Upper lobe of left lung (tissue), 6 donors: ENCODE results near the gene CES4A. TPM values are rescaled to one million over a fixed set of nuclear protein-coding genes. Genes with fewer than 3 reads are reported as not detected.
"Not testable (repeated sequence)": the region's sequence is repeated elsewhere in the genome, so short reads cannot be mapped to it uniquely, and the experiment has no call there.

Experiments
- ATAC-seq, 2 donors: fragments of 200-7000 bp; cut with Tn5 transposase; one replicate each; pipeline ENCODE4 v1.9.1; 2022; ENCODE audit warnings: mild to moderate bottlenecking in 2 of 2, moderate library complexity in 2 of 2; ENCODE audit not compliant: low FRiP score in 2 of 2
- DNase-seq, 2 donors: peaks; one replicate each; pipeline ENCODE4 v3.0.0-alpha.2; 2019 to 2020
- H3K27ac ChIP-seq, 4 donors: fragments of 200-600 bp; sonication (generic); one replicate each; pipeline ENCODE4 v1.5.1; 2016 to 2019
- H3K27me3 ChIP-seq, 4 donors: fragments of 200-600 bp; sonication (generic); one replicate each; pipeline ENCODE4 v1.5.1; 2017 to 2019
- H3K36me3 ChIP-seq, 4 donors: fragments of 200-600 bp; sonication (generic); one replicate each; pipeline ENCODE4 v1.5.1; 2016 to 2019
- H3K4me1 ChIP-seq, 4 donors: fragments of 200-600 bp; sonication (generic); one replicate each; pipeline ENCODE4 v1.5.1; 2018 to 2019
- H3K4me3 ChIP-seq, 4 donors: fragments of 200-600 bp; sonication (generic); one replicate each; pipeline ENCODE4 v1.5.1; 2017 to 2019; ENCODE audit warnings: mild to moderate bottlenecking in 2 of 4, moderate library complexity in 1 of 4
- H3K9me3 ChIP-seq, 4 donors: fragments of 200-600 bp; sonication (generic); one replicate each; pipeline ENCODE4 v1.5.1; 2018 to 2019
- CTCF ChIP-seq, 6 experiments: fragments of 450-650 bp in 4 of 6; fragments of 200-600 bp in 2 of 6; sonication (generic) in 2 of 6; IDR thresholded peaks; one replicate each; pipeline ENCODE4 v1.5.1; 2016 to 2019; ENCODE audit warnings: antibody characterized with exemption in 6 of 6
- EP300 ChIP-seq, 4 donors: sonication (generic); formaldehyde crosslinking; IDR thresholded peaks; one replicate each; pipeline ENCODE4 v1.5.1; 2017; ENCODE audit warnings: antibody characterized with exemption in 4 of 4, control low read depth in 2 of 4
- POLR2A ChIP-seq, 4 donors: fragments of 450-650 bp; IDR thresholded peaks; one replicate each; pipeline ENCODE4 v1.5.1; 2016 to 2017; ENCODE audit warnings: antibody characterized with exemption in 4 of 4, mild to moderate bottlenecking in 2 of 4
- POLR2AphosphoS5 ChIP-seq, 2 donors: sonication (generic); formaldehyde crosslinking; IDR thresholded peaks; one replicate each; pipeline ENCODE4 v1.5.1; 2017; ENCODE audit warnings: antibody characterized with exemption in 2 of 2
- WGBS, 2 donors: methylation state at CpG; one replicate each; pipeline ENCODE4 v1.1.5; 2017 to 2018; 5-methylcytosine and 5-hydroxymethylcytosine counted together
- total RNA-seq, 6 donors: library from RNA; depleted of rRNA in 4 of 6; stranded (reverse); fragments of >200 nt in 4 of 6; gene quantifications; one replicate each; pipeline versions ENCODE4 v1.1.0 to v1.2.1, GENCODE V29; 2016 to 2021
- donor health status: DM: no; HTN: no; CAD: no; lungs with moderate emphysema.
- donor health status: DM: no; HTN: yes; CAD: no; lungs with severe emphysema.

The CES4A gene
- total RNA-seq, 6 donors from 2014 or later, result 9.9 to 39.7 (median 20.2) TPM

DNA sequence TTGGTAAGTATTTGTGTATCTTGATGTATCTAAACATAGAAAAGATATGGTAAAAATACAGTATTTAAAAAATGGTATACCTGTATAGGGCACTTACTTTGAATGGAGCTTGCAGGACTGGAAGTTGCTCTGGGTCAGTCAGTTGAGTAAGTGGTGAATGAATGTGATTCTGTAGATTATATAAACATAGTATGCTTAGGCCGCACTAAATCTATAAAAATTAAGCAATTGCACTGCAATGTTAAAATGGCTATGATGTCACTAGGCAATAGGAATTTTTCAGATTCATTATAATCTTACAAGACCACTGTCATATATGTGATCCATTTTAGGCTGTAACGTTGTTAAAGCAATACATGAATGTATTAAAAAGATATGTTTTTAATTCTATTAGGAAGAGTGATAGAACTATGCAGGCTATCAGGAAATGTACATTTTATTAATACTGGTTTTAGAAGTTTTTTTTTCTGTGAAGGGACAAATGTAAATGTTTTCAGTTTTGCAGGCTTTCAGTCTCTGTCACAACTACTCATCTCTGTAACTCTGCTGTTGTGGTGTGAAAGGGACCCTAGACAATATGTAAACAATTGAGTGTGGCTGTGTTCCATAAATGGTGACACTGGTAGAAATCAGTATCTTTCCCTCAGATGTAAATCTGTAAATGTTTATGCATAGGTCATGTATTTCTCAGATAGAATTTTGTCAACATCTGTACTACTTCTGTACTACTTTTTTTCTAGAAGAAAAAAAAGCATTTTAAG, 51.1 kb downstream of the CES4A start:
- H3K27ac ChIP-seq, result no peak overlapping the region
- no peak for TF ChIP-seq EP300 (IDR thresholded peaks at IDR 0.05)
- TF ChIP-seq POLR2AphosphoS5 (IDR thresholded peaks at IDR 0.05), result no peak
- H3K9me3 ChIP-seq, result no peaks in the 10 kb centered on the region
- no peaks in the 10 kb centered on the region for H3K27me3 ChIP-seq
- no peak overlapping the region for H3K4me3 ChIP-seq
- ATAC-seq, result no peak
- 83 to 94% methylated on average over 2 of the region's 2 CpGs for WGBS, 2 donors
- no peak for DNase-seq
- peaks cover 0 to 27% (median 2%) of the 10 kb centered on the region in 4 donors for H3K36me3 ChIP-seq
- H3K4me1 ChIP-seq, result peaks cover 0 to 12% (median 9%) of the 10 kb centered on the region in 4 donors

DNA sequence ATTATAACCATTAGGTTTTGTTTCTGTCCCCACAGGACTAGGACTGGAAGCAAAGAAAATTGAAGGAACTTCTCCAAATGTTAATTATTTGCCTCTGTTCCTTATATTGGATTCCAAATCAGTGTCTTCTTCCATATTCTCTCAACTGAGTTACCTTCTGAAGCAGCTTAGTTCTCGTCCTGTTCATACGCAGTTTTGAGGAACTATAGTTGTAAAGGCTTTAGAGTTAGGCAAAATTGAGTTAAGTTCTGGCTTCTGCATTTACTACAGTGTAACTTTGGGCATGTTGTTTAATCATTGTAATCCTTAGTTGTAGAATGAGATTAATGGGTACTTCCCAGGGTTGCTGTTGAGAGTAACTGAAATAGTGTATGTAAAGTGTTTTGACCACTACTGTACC, 51.8 kb downstream of the CES4A start:
- Histone ChIP-seq H3K36me3 (peaks cover 0 to 27% (median 2%) of the 10 kb centered on the region in 4 donors), H3K27me3 (no peaks in the 10 kb centered on the region), H3K4me3 (no peak overlapping the region), H3K27ac (no peak overlapping the region), H3K9me3 (no peaks in the 10 kb centered on the region), H3K4me1 (peaks cover 0 to 5% (median 1%) of the 10 kb centered on the region in 4 donors)
- TF ChIP-seq POLR2A (IDR thresholded peaks at IDR 0.05) (no peak), CTCF (IDR thresholded peaks at IDR 0.05) (no peak), EP300 (IDR thresholded peaks at IDR 0.05) (no peak), POLR2AphosphoS5 (IDR thresholded peaks at IDR 0.05) (no peak)
- WGBS, 2 donors, result 57 to 72% methylated on average over 2 of the region's 2 CpGs
- ATAC-seq (no peak), DNase-seq (no peak)

- Histone ChIP-seq H3K9me3 (no peaks in the 10 kb centered on the region), H3K27ac (no peak overlapping the region), H3K36me3 (peaks cover 0 to 29% (median 2%) of the 10 kb centered on the region in 4 donors), H3K27me3 (no peaks in the 10 kb centered on the region), H3K4me1 (no peaks in the 10 kb centered on the region), H3K4me3 (no peak overlapping the region)
- TF ChIP-seq CTCF (IDR thresholded peaks at IDR 0.05), result no peak
- TF ChIP-seq EP300 (IDR thresholded peaks at IDR 0.05), result no peak
- TF ChIP-seq POLR2AphosphoS5 (IDR thresholded peaks at IDR 0.05), result no peak
- no peak for TF ChIP-seq POLR2A (IDR thresholded peaks at IDR 0.05)
- DNase-seq, result no peak
- no peak for ATAC-seq
- WGBS, 2 donors, result 84 to 95% methylated on average over 2 of the region's 2 CpGs
Observed at GRCh38 chr16:67040906-67041305, 52.5 kb downstream of the CES4A start.

- ATAC-seq, H3K27me3 ChIP-seq, DNase-seq, H3K27ac ChIP-seq, H3K4me3 ChIP-seq, H3K9me3 ChIP-seq, H3K4me1 ChIP-seq: not testable (repeated sequence)
- H3K36me3 ChIP-seq, result peaks cover 0 to 34% (median 5%) of the 10 kb centered on the region in 4 donors
- 97 to 98% methylated on average over 4 of the region's 4 CpGs for WGBS, 2 donors
Observed at GRCh38 chr16:67041520-67041919, 53.1 kb downstream of the CES4A start.

DNA sequence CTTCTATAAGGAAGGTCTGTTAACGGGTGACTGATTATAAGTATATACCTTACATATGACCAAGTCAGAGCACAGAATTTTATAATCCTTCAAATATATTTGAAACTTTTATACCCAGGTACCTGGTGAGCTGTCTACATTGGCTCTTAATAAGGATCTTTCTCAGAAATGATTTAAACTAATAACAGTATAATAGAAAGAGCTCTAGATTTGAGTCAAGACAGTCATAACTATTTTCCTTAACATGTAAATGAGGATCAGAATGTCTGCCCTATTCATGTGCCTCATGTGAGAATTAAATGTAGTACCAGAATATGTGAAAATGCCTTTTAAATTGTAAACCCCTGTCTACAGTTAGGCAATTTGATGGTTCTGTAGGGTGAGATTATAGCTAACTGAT, 55.0 kb downstream of the CES4A start:
- H3K27me3 ChIP-seq, result no peaks in the 10 kb centered on the region
- no peak overlapping the region for H3K4me3 ChIP-seq
- no peak for TF ChIP-seq EP300 (IDR thresholded peaks at IDR 0.05)
- TF ChIP-seq POLR2AphosphoS5 (IDR thresholded peaks at IDR 0.05), result no peak
- TF ChIP-seq CTCF (IDR thresholded peaks at IDR 0.05), result no peak
- TF ChIP-seq POLR2A (IDR thresholded peaks at IDR 0.05), result no peak
- no peaks in the 10 kb centered on the region for H3K9me3 ChIP-seq
- H3K27ac ChIP-seq, result no peak overlapping the region
- DNase-seq (no peak), ATAC-seq (no peak)
- no peaks in the 10 kb centered on the region for H3K4me1 ChIP-seq
- H3K36me3 ChIP-seq, result peaks cover 0 to 36% (median 4%) of the 10 kb centered on the region in 4 donors
- 90 to 96% methylated on average over 1 of the region's 1 CpG for WGBS, 2 donors

DNA sequence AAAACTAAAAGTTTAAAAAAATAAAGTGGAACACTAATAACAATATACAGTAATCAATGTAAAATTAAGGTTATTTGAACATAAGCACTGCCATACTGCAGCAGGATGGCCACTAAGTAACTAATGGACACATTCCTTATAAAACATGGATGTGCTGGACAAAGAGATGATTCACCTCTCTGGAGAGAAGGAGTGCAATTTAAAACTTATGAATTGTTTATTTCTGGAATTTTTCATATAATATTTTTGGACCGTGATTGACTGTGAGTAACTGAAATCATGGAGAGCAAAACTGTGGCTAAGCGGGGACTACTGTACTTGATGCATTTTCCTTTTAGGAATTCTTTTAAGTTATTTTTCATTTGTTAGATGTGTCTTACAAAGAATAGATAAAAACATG, 62.4 kb downstream of the CES4A start:
- TF ChIP-seq CTCF (IDR thresholded peaks at IDR 0.05), result no peak
- TF ChIP-seq POLR2AphosphoS5 (IDR thresholded peaks at IDR 0.05), result no peak
- TF ChIP-seq POLR2A (IDR thresholded peaks at IDR 0.05), result no peak
- TF ChIP-seq EP300 (IDR thresholded peaks at IDR 0.05), result no peak
- DNase-seq (no peak), ATAC-seq (no peak)
- Histone ChIP-seq H3K4me1 (peaks cover 3 to 7% (median 3%) of the 10 kb centered on the region in 4 donors), H3K36me3 (peaks cover 0 to 18% (median 7%) of the 10 kb centered on the region in 4 donors), H3K27ac (no peak overlapping the region), H3K27me3 (no peaks in the 10 kb centered on the region), H3K4me3 (no peak overlapping the region), H3K9me3 (no peaks in the 10 kb centered on the region)
- WGBS, 2 donors, result 96 to 98% methylated on average over 2 of the region's 2 CpGs
